ENCODE results near the gene KCNE2. TPM values are rescaled to one million over a fixed set of nuclear protein-coding genes. Genes with fewer than 3 reads are reported as not detected.
A peak's percentile ranks its signal among the peaks of the same experiment; 100 is the strongest.
"Not testable (repeated sequence)": the region's sequence is repeated elsewhere in the genome, so short reads cannot be mapped to it uniquely, and the experiment has no call there.

The KCNE2 gene
- total and polyA plus RNA-seq, 2 experiments from 2014 or later: 0.28 to 0.55 TPM

GRCh38 chr21:34374462-34374861 is 10.7 kb downstream of the KCNE2 start:
- not testable (repeated sequence) for H3K27ac Mint-ChIP-seq; H3K36me3 Mint-ChIP-seq (ENCODE audit: low read depth); H3K4me2 ChIP-seq; H2AFZ ChIP-seq; H3K27me3 ChIP-seq (ENCODE audit: insufficient read depth); H3K27me3 Mint-ChIP-seq (ENCODE audit: insufficient read depth, low read depth, poor library complexity); H3K9me2 ChIP-seq (ENCODE audit: insufficient read depth); ATAC-seq; H4K20me1 ChIP-seq (replicated peaks; ENCODE audit: insufficient read depth); H3K4me1 ChIP-seq (ENCODE audit: insufficient read depth); H3K36me3 ChIP-seq (ENCODE audit: insufficient read depth); H3K4me1 Mint-ChIP-seq; H3F3A ChIP-seq (replicated peaks; ENCODE audit: low read depth); H3K4me3 Mint-ChIP-seq; H3K4me3 ChIP-seq; H3K79me2 ChIP-seq (replicated peaks; ENCODE audit: insufficient read depth); H3K27ac ChIP-seq (ENCODE audit: low read depth); H3K9me3 Mint-ChIP-seq; DNase-seq (ENCODE audit: low spot score)

- not testable (repeated sequence) for H3K27me3 Mint-ChIP-seq (ENCODE audit: insufficient read depth, low read depth, poor library complexity); H4K20me1 ChIP-seq (replicated peaks; ENCODE audit: insufficient read depth); H3K27ac Mint-ChIP-seq; H3K27me3 ChIP-seq (ENCODE audit: insufficient read depth); H3K4me3 Mint-ChIP-seq; H3K4me2 ChIP-seq; H2AFZ ChIP-seq; H3F3A ChIP-seq (replicated peaks; ENCODE audit: low read depth); H3K4me1 ChIP-seq (ENCODE audit: insufficient read depth); H3K4me3 ChIP-seq; H3K79me2 ChIP-seq (replicated peaks; ENCODE audit: insufficient read depth); H3K36me3 ChIP-seq (ENCODE audit: insufficient read depth); H3K27ac ChIP-seq (ENCODE audit: low read depth); H3K9me2 ChIP-seq (ENCODE audit: insufficient read depth); H3K9me3 Mint-ChIP-seq; DNase-seq (ENCODE audit: low spot score); H3K4me1 Mint-ChIP-seq; H3K36me3 Mint-ChIP-seq (ENCODE audit: low read depth)
- ATAC-seq: peak; percentile 98
Measured at GRCh38 chr21:34374940-34375618, 11.3 kb downstream of the KCNE2 start, which contains the start of gene SMIM11. SMIM11 (plus strand) TSS chr21:34375507; CDS start chr21:34379505, 3,998 bp downstream.

GRCh38 chr21:34375619-34375972 is 11.8 kb downstream of the KCNE2 start:
- not testable (repeated sequence) for H3K4me1 ChIP-seq (ENCODE audit: insufficient read depth); H3K36me3 Mint-ChIP-seq (ENCODE audit: low read depth); H3K27ac Mint-ChIP-seq

GRCh38 chr21:34383138-34383537 is 19.3 kb downstream of the KCNE2 start:
- H3K9me2 ChIP-seq (ENCODE audit: insufficient read depth); H3K4me1 Mint-ChIP-seq; H3K27me3 ChIP-seq (ENCODE audit: insufficient read depth); H3K27me3 Mint-ChIP-seq (ENCODE audit: insufficient read depth, low read depth, poor library complexity); H3K36me3 Mint-ChIP-seq (ENCODE audit: low read depth); DNase-seq (ENCODE audit: low spot score); H3K9me3 Mint-ChIP-seq; H3K4me1 ChIP-seq (ENCODE audit: insufficient read depth); H3K4me3 ChIP-seq; H3K27ac ChIP-seq (ENCODE audit: low read depth); H3K4me3 Mint-ChIP-seq; H3K4me2 ChIP-seq; H3K79me2 ChIP-seq (replicated peaks; ENCODE audit: insufficient read depth); H2AFZ ChIP-seq; H3K27ac Mint-ChIP-seq; H3F3A ChIP-seq (replicated peaks; ENCODE audit: low read depth); H3K36me3 ChIP-seq (ENCODE audit: insufficient read depth); H4K20me1 ChIP-seq (replicated peaks; ENCODE audit: insufficient read depth); ATAC-seq: not testable (repeated sequence)

More at GRCh38 chr21:34375619-34375972, 11.8 kb downstream of the KCNE2 start:
- not testable (repeated sequence) for H3K27me3 ChIP-seq (ENCODE audit: insufficient read depth); H3K4me3 Mint-ChIP-seq; H4K20me1 ChIP-seq (replicated peaks; ENCODE audit: insufficient read depth); H3K79me2 ChIP-seq (replicated peaks; ENCODE audit: insufficient read depth); DNase-seq (ENCODE audit: low spot score); H3K4me3 ChIP-seq; H3K27me3 Mint-ChIP-seq (ENCODE audit: insufficient read depth, low read depth, poor library complexity); H3K4me2 ChIP-seq; H2AFZ ChIP-seq; H3K36me3 ChIP-seq (ENCODE audit: insufficient read depth); H3K4me1 Mint-ChIP-seq; H3F3A ChIP-seq (replicated peaks; ENCODE audit: low read depth); H3K9me3 Mint-ChIP-seq; H3K9me2 ChIP-seq (ENCODE audit: insufficient read depth); H3K27ac ChIP-seq (ENCODE audit: low read depth)
- ATAC-seq: peak; percentile 85

- DNase-seq (ENCODE audit: low spot score); H3K4me3 ChIP-seq; H3K4me1 ChIP-seq (ENCODE audit: insufficient read depth); H3K79me2 ChIP-seq (replicated peaks; ENCODE audit: insufficient read depth); H3F3A ChIP-seq (replicated peaks; ENCODE audit: low read depth); H2AFZ ChIP-seq; H3K4me1 Mint-ChIP-seq; H3K27ac ChIP-seq (ENCODE audit: low read depth); H4K20me1 ChIP-seq (replicated peaks; ENCODE audit: insufficient read depth); H3K27me3 Mint-ChIP-seq (ENCODE audit: insufficient read depth, low read depth, poor library complexity); H3K4me3 Mint-ChIP-seq; H3K9me2 ChIP-seq (ENCODE audit: insufficient read depth); H3K4me2 ChIP-seq; H3K36me3 ChIP-seq (ENCODE audit: insufficient read depth); H3K27ac Mint-ChIP-seq; H3K9me3 Mint-ChIP-seq; H3K36me3 Mint-ChIP-seq (ENCODE audit: low read depth); H3K27me3 ChIP-seq (ENCODE audit: insufficient read depth): not testable (repeated sequence)
- peak; percentile 85 for ATAC-seq
Measured at GRCh38 chr21:34383724-34384415, 20.1 kb downstream of the KCNE2 start.

- H3K9me3 Mint-ChIP-seq; H3K4me1 ChIP-seq (ENCODE audit: insufficient read depth); H3K27ac ChIP-seq (ENCODE audit: low read depth); H3K4me3 Mint-ChIP-seq; H4K20me1 ChIP-seq (replicated peaks; ENCODE audit: insufficient read depth); H2AFZ ChIP-seq; H3K36me3 Mint-ChIP-seq (ENCODE audit: low read depth); DNase-seq (ENCODE audit: low spot score); H3F3A ChIP-seq (replicated peaks; ENCODE audit: low read depth); H3K79me2 ChIP-seq (replicated peaks; ENCODE audit: insufficient read depth); ATAC-seq; H3K4me3 ChIP-seq; H3K36me3 ChIP-seq (ENCODE audit: insufficient read depth); H3K4me1 Mint-ChIP-seq; H3K9me2 ChIP-seq (ENCODE audit: insufficient read depth); H3K4me2 ChIP-seq; H3K27me3 ChIP-seq (ENCODE audit: insufficient read depth); H3K27me3 Mint-ChIP-seq (ENCODE audit: insufficient read depth, low read depth, poor library complexity); H3K27ac Mint-ChIP-seq: not testable (repeated sequence)
Measured at GRCh38 chr21:34400522-34400921, 36.7 kb downstream of the KCNE2 start.

All from GM23338 (cell line).